Measurements from ENCODE around the gene GRHL3. TPM values are rescaled to one million over a fixed set of nuclear protein-coding genes. Genes with fewer than 3 reads are reported as not detected.

Gene GRHL3
- total RNA-seq, 1 experiment from 2014 or later: 2.5 TPM

- TF ChIP-seq, protein P1, sequence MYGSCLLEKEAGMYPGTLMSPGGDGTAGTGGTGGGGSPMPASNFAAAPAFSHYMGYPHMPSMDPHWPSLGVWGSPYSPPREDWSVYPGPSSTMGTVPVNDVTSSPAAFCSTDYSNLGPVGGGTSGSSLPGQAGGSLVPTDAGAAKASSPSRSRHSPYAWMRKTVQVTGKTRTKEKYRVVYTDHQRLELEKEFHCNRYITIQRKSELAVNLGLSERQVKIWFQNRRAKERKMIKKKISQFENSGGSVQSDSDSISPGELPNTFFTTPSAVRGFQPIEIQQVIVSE (CRISPR knock-in tag; IDR thresholded peaks at IDR 0.05; ENCODE audit: borderline replicate concordance): no peak
- TF ChIP-seq NFATC4 (CRISPR knock-in tag; IDR thresholded peaks at IDR 0.05) (no peak), ZNF317 (CRISPR knock-in tag; IDR thresholded peaks at IDR 0.05; ENCODE audit: borderline replicate concordance, low read depth) (no peak), TEAD1 (CRISPR knock-in tag; IDR thresholded peaks at IDR 0.05) (no peak), GABPB1 (CRISPR knock-in tag; IDR thresholded peaks at IDR 0.05) (no peak), GTF2I (CRISPR knock-in tag; conservative IDR thresholded peaks at IDR 0.05) (no peak), CREB1 (CRISPR knock-in tag; IDR thresholded peaks at IDR 0.05) (no peak), NFYB (CRISPR knock-in tag; conservative IDR thresholded peaks at IDR 0.05; ENCODE audit: low read depth) (no peak), CBFB (CRISPR knock-in tag; IDR thresholded peaks at IDR 0.05; ENCODE audit: low read depth) (no peak)
Measured at GRCh38 chr1:24386931-24387330, 67.8 kb downstream of the GRHL3 start (continued).

DNA sequence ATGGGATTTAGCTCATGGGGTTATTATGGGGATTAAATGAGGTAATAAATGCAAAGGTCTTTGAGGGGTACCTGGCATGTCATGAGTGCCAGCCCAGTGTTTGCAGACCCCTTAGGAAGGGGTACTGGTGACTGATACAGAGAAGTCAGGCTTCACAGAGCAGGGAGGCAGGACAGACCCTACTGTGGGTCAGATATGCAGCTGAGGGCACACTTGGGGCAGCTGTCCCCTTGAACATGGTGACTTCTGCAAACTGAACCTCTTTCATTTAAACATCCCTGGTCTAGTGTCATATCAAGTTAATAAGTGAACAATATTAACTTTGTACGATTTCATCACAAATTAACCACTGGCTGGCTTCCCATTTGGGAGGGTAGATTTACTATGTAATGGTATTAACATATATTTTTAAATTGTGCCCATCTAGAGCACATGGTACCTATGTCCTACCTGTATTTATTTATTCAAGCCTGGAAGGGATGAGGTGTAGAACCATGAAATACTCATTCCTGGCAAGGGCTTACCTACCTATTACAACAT lies 68.5 kb downstream of the GRHL3 start:
- ChIA-PET CTCF (interaction anchor here (0.8 to 5.9 kb wide), 3 partner anchors 186 to 577 kb away, joined by 3 to 45 read pairs (median 27); no protein-coding TSS in a partner anchor), POLR2A (interaction anchor here (0.6 kb wide), 2 partner anchors 186 to 531 kb away, joined by 3 to 4 read pairs; no protein-coding TSS in a partner anchor)
- peaks cover 16% of the 10 kb centered on the region for H3K4me1 Mint-ChIP-seq
- ATAC-seq (no peak), DNase-seq (ENCODE audit: low spot score) (no peak)
- H3K4me3 Mint-ChIP-seq: no peak overlapping the region
- H3K36me3 Mint-ChIP-seq: peaks cover 2% of the 10 kb centered on the region; the same call in 1 of the 2 replicates
- no peak for TF ChIP-seq MYBL2 (CRISPR knock-in tag; IDR thresholded peaks at IDR 0.05)
- TF ChIP-seq, protein P2, sequence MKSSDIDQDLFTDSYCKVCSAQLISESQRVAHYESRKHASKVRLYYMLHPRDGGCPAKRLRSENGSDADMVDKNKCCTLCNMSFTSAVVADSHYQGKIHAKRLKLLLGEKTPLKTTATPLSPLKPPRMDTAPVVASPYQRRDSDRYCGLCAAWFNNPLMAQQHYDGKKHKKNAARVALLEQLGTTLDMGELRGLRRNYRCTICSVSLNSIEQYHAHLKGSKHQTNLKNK (CRISPR knock-in tag; IDR thresholded peaks at IDR 0.05): no peak
- TF ChIP-seq, protein P3, sequence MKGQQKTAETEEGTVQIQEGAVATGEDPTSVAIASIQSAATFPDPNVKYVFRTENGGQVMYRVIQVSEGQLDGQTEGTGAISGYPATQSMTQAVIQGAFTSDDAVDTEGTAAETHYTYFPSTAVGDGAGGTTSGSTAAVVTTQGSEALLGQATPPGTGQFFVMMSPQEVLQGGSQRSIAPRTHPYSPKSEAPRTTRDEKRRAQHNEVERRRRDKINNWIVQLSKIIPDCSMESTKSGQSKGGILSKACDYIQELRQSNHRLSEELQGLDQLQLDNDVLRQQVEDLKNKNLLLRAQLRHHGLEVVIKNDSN (CRISPR knock-in tag; IDR thresholded peaks at IDR 0.05): no peak
- TF ChIP-seq ATF1 (CRISPR knock-in tag; IDR thresholded peaks at IDR 0.05): no peak
- TF ChIP-seq ERG (CRISPR knock-in tag; IDR thresholded peaks at IDR 0.05): no peak
- TF ChIP-seq CTCF (IDR thresholded peaks at IDR 0.05): no peak
- TF ChIP-seq ZNF425 (CRISPR knock-in tag; conservative IDR thresholded peaks at IDR 0.05): no peak
- no peak for TF ChIP-seq GTF2I (CRISPR knock-in tag; conservative IDR thresholded peaks at IDR 0.05)
- no peak for TF ChIP-seq ZSCAN18 (CRISPR knock-in tag; IDR thresholded peaks at IDR 0.05)
- no peak for TF ChIP-seq NR3C1 (CRISPR knock-in tag; conservative IDR thresholded peaks at IDR 0.05; ENCODE audit: low read depth)
- TF ChIP-seq RELA (CRISPR knock-in tag; IDR thresholded peaks at IDR 0.05; ENCODE audit: borderline replicate concordance): no peak
- no peak for TF ChIP-seq MXD4 (CRISPR knock-in tag; IDR thresholded peaks at IDR 0.05; ENCODE audit: borderline replicate concordance)
- TF ChIP-seq ZNF121 (CRISPR knock-in tag; IDR thresholded peaks at IDR 0.05): no peak
- no peak for TF ChIP-seq JAZF1 (CRISPR knock-in tag; IDR thresholded peaks at IDR 0.05)
- TF ChIP-seq OVOL2 (CRISPR knock-in tag; IDR thresholded peaks at IDR 0.05; ENCODE audit: borderline replicate concordance): no peak
- TF ChIP-seq NR1H2 (CRISPR knock-in tag; IDR thresholded peaks at IDR 0.05): no peak
- no peak for TF ChIP-seq ZNF263 (CRISPR knock-in tag; IDR thresholded peaks at IDR 0.05; ENCODE audit: low read depth)
- TF ChIP-seq, protein P1 (CRISPR knock-in tag; IDR thresholded peaks at IDR 0.05; ENCODE audit: borderline replicate concordance): no peak
- no peak overlapping the region for H3K27ac Mint-ChIP-seq
- H3K9me3 Mint-ChIP-seq: no peaks in the 10 kb centered on the region
- no peaks in the 10 kb centered on the region; the same call in 1 of the 2 replicates for H3K27me3 Mint-ChIP-seq (ENCODE audit: low read depth)
